Lower lobe of right lung (tissue), 2 donors: Measurements from ENCODE around the gene MAPK7. TPM values are rescaled to one million over a fixed set of nuclear protein-coding genes. Genes with fewer than 3 reads are reported as not detected.

Experiments
- ATAC-seq, 2 donors: fragments of 200-7000 bp; cut with Tn5 transposase; one replicate each; pipeline ENCODE4 v1.9.1; 2020 to 2022; ENCODE audit warnings: mild to moderate bottlenecking in 2 of 2, moderate library complexity in 2 of 2
- DNase-seq: peaks from one replicate; pipeline ENCODE4 v3.0.0-alpha.2; 2020
- H3K27ac ChIP-seq: fragments of 200-600 bp; one replicate; pipeline ENCODE4 v1.8.0; 2022
- H3K27me3 ChIP-seq: fragments of 200-600 bp; one replicate; pipeline ENCODE4 v1.8.0; 2022; ENCODE audit warnings: low read depth
- H3K36me3 ChIP-seq: fragments of 200-600 bp; one replicate; pipeline ENCODE4 v1.8.0; 2022; ENCODE audit warnings: mild to moderate bottlenecking
- H3K4me1 ChIP-seq: fragments of 200-600 bp; one replicate; pipeline ENCODE4 v1.8.0; 2022
- H3K4me3 ChIP-seq: fragments of 200-600 bp; one replicate; pipeline ENCODE4 v1.8.0; 2022; ENCODE audit warnings: mild to moderate bottlenecking
- H3K9me3 ChIP-seq: fragments of 200-600 bp; one replicate; pipeline ENCODE4 v1.8.0; 2022
- CTCF ChIP-seq: fragments of 200-600 bp; IDR thresholded peaks from one replicate; pipeline ENCODE4 v1.8.0; 2022; ENCODE audit warnings: antibody characterized with exemption, mild to moderate bottlenecking
- intact Hi-C: fragments of 100-400 bp; cut with DNase I; formaldehyde crosslinking; loops from one replicate; pipeline ENCODE4 v1.11.0; 2022
- total RNA-seq: library from RNA; stranded (reverse); fragmentation: NEBNext Ultra II Directional; extraction: Animal tissue kit (Norgen Biotek cat#: 25700); gene quantifications from one replicate; pipeline ENCODE4 v1.2.1, GENCODE V29; 2021
- donor health status: DM: no; HTN: yes; CAD: no; lungs with severe emphysema.

The MAPK7 gene
- total RNA-seq, 1 donor from 2014 or later: 22.2 TPM

- TF ChIP-seq CTCF: no peak
Observed at GRCh38 chr17:19344311-19345066, 33.8 kb upstream of the MAPK7 start.

GRCh38 chr17:19345067-19345460 is 33.2 kb upstream of the MAPK7 start:
- ATAC-seq: no peak
- no peak overlapping the region for H3K4me3 ChIP-seq
- no peak for DNase-seq
- H3K36me3 ChIP-seq: no peaks in the 10 kb centered on the region
- H3K9me3 ChIP-seq: no peaks in the 10 kb centered on the region
- no peaks in the 10 kb centered on the region for H3K27me3 ChIP-seq
- intact Hi-C loops: no loop called here
- H3K27ac ChIP-seq: no peak overlapping the region
- no peak for TF ChIP-seq CTCF
- no peaks in the 10 kb centered on the region for H3K4me1 ChIP-seq

More at GRCh38 chr17:19344311-19345066, 33.8 kb upstream of the MAPK7 start:
- ATAC-seq (no peak), DNase-seq (no peak)
- Histone ChIP-seq H3K36me3 (no peaks in the 10 kb centered on the region), H3K9me3 (no peaks in the 10 kb centered on the region), H3K27ac (no peak overlapping the region), H3K4me3 (no peak overlapping the region), H3K27me3 (no peaks in the 10 kb centered on the region), H3K4me1 (no peaks in the 10 kb centered on the region)
- intact Hi-C loops: no loop called here

GRCh38 chr17:19345486-19346350 is 32.6 kb upstream of the MAPK7 start:
- no peaks in the 10 kb centered on the region for H3K4me1 ChIP-seq
- ATAC-seq (no peak), DNase-seq (no peak)
- H3K27me3 ChIP-seq: no peaks in the 10 kb centered on the region
- H3K36me3 ChIP-seq: no peaks in the 10 kb centered on the region
- H3K4me3 ChIP-seq: no peak overlapping the region
- no peaks in the 10 kb centered on the region for H3K9me3 ChIP-seq
- peak overlapping the region; percentile 36 for H3K27ac ChIP-seq
- intact Hi-C loops: no loop called here
- no peak for TF ChIP-seq CTCF

- Histone ChIP-seq H3K27ac (peak overlapping the region; percentile 36), H3K36me3 (no peaks in the 10 kb centered on the region), H3K4me3 (no peak overlapping the region), H3K9me3 (no peaks in the 10 kb centered on the region), H3K27me3 (no peaks in the 10 kb centered on the region), H3K4me1 (no peaks in the 10 kb centered on the region)
- ATAC-seq (no peak), DNase-seq (no peak)
- intact Hi-C loops: no loop called here
- no peak for TF ChIP-seq CTCF
Observed at GRCh38 chr17:19346351-19347255, 31.7 kb upstream of the MAPK7 start.
